Measurements from ENCODE around the gene METTL6.
"Not testable (repeated sequence)": the region's sequence is repeated elsewhere in the genome, so short reads cannot be mapped to it uniquely, and the experiment has no call there.

Gene METTL6

GRCh38 chr3:15427182-15427880 lies at the start of gene METTL6, which contains the start of gene EAF1:
METTL6 (minus strand) TSS chr3:15427544; CDS start chr3:15426511, 1,033 bp downstream.
EAF1 (plus strand) TSS chr3:15427598; CDS start chr3:15427780, 182 bp downstream.
- peak; percentile 78 for DNase-seq (ENCODE audit: low read depth)

- DNase-seq (ENCODE audit: low read depth), result no peak
Measured at GRCh38 chr3:15476378-15476777, 49.0 kb upstream of the METTL6 start.

GRCh38 chr3:15475161-15475560 lies 47.8 kb upstream of the METTL6 start:
- DNase-seq (ENCODE audit: low read depth), result no peak

GRCh38 chr3:15471861-15472260 lies 44.5 kb upstream of the METTL6 start:
- DNase-seq (ENCODE audit: low read depth), result no peak

GRCh38 chr3:15470849-15471248 lies 43.5 kb upstream of the METTL6 start:
- DNase-seq (ENCODE audit: low read depth), result no peak

GRCh38 chr3:15470261-15470660 lies 42.9 kb upstream of the METTL6 start:
- DNase-seq (ENCODE audit: low read depth), result no peak

GRCh38 chr3:15467227-15468181 lies 40.2 kb upstream of the METTL6 start:
- no peak for DNase-seq (ENCODE audit: low read depth)

GRCh38 chr3:15465876-15466585 lies 38.7 kb upstream of the METTL6 start:
- no peak for DNase-seq (ENCODE audit: low read depth)

GRCh38 chr3:15462451-15462850 lies 35.1 kb upstream of the METTL6 start:
- no peak for DNase-seq (ENCODE audit: low read depth)

GRCh38 chr3:15460891-15461531 lies 33.7 kb upstream of the METTL6 start:
- DNase-seq (ENCODE audit: low read depth), result no peak

GRCh38 chr3:15458212-15458780 lies 31.0 kb upstream of the METTL6 start:
- no peak for DNase-seq (ENCODE audit: low read depth)

- not testable (repeated sequence) for DNase-seq (ENCODE audit: low read depth)
Measured at GRCh38 chr3:15456915-15457314, 29.6 kb upstream of the METTL6 start.

GRCh38 chr3:15456321-15456720 lies 29.0 kb upstream of the METTL6 start:
- DNase-seq (ENCODE audit: low read depth), result no peak

- no peak for DNase-seq (ENCODE audit: low read depth)
Measured at GRCh38 chr3:15455756-15456155, 28.4 kb upstream of the METTL6 start.

- DNase-seq (ENCODE audit: low read depth), result no peak
Measured at GRCh38 chr3:15454965-15455364, 27.6 kb upstream of the METTL6 start.

GRCh38 chr3:15453991-15454625 lies 26.8 kb upstream of the METTL6 start:
- no peak for DNase-seq (ENCODE audit: low read depth)

- no peak for DNase-seq (ENCODE audit: low read depth)
Measured at GRCh38 chr3:15453501-15453900, 26.2 kb upstream of the METTL6 start.

GRCh38 chr3:15452961-15453360 lies 25.6 kb upstream of the METTL6 start:
- DNase-seq (ENCODE audit: low read depth), result no peak

- no peak for DNase-seq (ENCODE audit: low read depth)
Measured at GRCh38 chr3:15452156-15452555, 24.8 kb upstream of the METTL6 start.

- DNase-seq (ENCODE audit: low read depth), result no peak
Measured at GRCh38 chr3:15451216-15452113, 24.1 kb upstream of the METTL6 start.
